A673 (cell line): ENCODE results near the gene KLC3.

ENCODE experiments used
- EZH2 ChIP-seq: fragments of 200-600 bp; sonication (generic); IDR thresholded peaks from 2 replicates; pipeline ENCODE4 v1.6.1; 2017; ENCODE audit warnings: borderline replicate concordance, low read depth, mild to moderate bottlenecking, mixed read lengths, antibody characterized with exemption, low read length; ENCODE audit not compliant: poor library complexity, severe bottlenecking
- TF ChIP-seq, protein P1 (sequence below): fragments of 300-800, 200-600 bp; sonication (generic); conservative IDR thresholded peaks from 2 replicates; pipeline ENCODE4 v1.5.1; 2017; ENCODE audit warnings: low read depth, mild to moderate bottlenecking, antibody characterized with exemption, low read length, moderate library complexity, mixed read lengths

DNA sequence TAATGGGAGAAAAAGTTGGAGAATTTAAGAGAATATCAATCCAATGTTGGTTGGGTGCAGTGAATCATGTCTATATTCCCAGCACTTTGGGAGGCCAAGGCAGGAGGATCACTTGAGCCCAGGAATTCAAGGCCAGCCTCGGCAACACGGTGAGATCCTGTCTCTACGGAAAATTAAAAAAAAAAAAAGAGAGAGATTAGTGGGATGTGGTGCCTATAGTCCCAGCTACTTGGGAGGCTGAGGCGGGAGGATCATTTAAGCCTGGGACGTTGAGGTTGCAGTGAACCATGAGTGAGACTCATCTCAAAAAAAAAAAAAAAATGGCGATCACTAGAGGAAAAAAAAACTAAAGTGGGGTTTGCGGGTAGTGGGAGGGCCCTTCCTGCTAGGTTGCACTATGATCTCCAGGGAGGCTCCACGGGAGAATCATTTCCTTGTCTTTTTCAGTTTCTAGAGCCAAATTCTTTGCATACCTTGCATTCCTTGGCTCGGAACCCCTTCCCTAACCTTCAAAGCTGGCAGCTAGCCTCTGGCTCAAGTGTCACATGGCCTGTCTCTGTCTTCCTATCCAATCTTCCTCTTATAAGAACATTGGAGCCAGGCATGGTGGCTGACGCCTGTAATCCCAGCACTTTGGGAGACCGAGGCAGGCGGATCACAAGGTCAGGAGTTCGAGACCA is 35.6 kb downstream of the KLC3 start:
- TF ChIP-seq, protein P1, sequence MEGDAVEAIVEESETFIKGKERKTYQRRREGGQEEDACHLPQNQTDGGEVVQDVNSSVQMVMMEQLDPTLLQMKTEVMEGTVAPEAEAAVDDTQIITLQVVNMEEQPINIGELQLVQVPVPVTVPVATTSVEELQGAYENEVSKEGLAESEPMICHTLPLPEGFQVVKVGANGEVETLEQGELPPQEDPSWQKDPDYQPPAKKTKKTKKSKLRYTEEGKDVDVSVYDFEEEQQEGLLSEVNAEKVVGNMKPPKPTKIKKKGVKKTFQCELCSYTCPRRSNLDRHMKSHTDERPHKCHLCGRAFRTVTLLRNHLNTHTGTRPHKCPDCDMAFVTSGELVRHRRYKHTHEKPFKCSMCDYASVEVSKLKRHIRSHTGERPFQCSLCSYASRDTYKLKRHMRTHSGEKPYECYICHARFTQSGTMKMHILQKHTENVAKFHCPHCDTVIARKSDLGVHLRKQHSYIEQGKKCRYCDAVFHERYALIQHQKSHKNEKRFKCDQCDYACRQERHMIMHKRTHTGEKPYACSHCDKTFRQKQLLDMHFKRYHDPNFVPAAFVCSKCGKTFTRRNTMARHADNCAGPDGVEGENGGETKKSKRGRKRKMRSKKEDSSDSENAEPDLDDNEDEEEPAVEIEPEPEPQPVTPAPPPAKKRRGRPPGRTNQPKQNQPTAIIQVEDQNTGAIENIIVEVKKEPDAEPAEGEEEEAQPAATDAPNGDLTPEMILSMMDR, result no peak
- no peak for TF ChIP-seq EZH2
